Endothelial cell (in vitro differentiated cells): ENCODE data around the gene MTMR2. TPM values are rescaled to one million over a fixed set of nuclear protein-coding genes. Genes with fewer than 3 reads are reported as not detected.

Experiments used
- DNase-seq: peaks from one replicate; pipeline ENCODE4 v3.0.0; 2021; ENCODE audit warnings: low spot score
- H3K27ac Mint-ChIP-seq: one replicate; pipeline ENCODE4 v1.8.0; 2021; ENCODE audit warnings: mixed read lengths, inconsistent platforms; ENCODE audit not compliant: unreplicated experiment
- H3K27me3 Mint-ChIP-seq: one replicate; pipeline ENCODE4 v1.8.0; 2021; ENCODE audit warnings: mild to moderate bottlenecking, moderate library complexity, mixed read lengths, inconsistent platforms; ENCODE audit not compliant: unreplicated experiment
- H3K36me3 Mint-ChIP-seq: one replicate; pipeline ENCODE4 v1.8.0; 2021; ENCODE audit warnings: mild to moderate bottlenecking, low read depth, mixed read lengths, inconsistent platforms; ENCODE audit not compliant: unreplicated experiment
- H3K4me1 Mint-ChIP-seq: one replicate; pipeline ENCODE4 v1.8.0; 2021; ENCODE audit warnings: mild to moderate bottlenecking, mixed read lengths, inconsistent platforms; ENCODE audit not compliant: unreplicated experiment
- H3K4me3 Mint-ChIP-seq: one replicate; pipeline ENCODE4 v1.8.0; 2021; ENCODE audit warnings: mild to moderate bottlenecking, mixed read lengths, inconsistent platforms; ENCODE audit not compliant: unreplicated experiment
- H3K9me3 Mint-ChIP-seq: one replicate; pipeline ENCODE4 v1.8.0; 2021; ENCODE audit warnings: mixed read lengths, inconsistent platforms; ENCODE audit not compliant: unreplicated experiment
- total RNA-seq: library from RNA; stranded (reverse); fragmentation: NEBNext Ultra II Directional; extraction: Animal tissue kit (Norgen Biotek cat#: 25700); gene quantifications from one replicate; pipeline ENCODE4 v1.2.1, GENCODE V29; 2021; ENCODE audit not compliant: unreplicated experiment
- TF ChIP-seq, protein P1 (sequence below): fragments of 200-600 bp; sonication (generic); IDR thresholded peaks from one replicate; pipeline ENCODE4 v1.5.0; 2021; ENCODE audit warnings: antibody characterized with exemption; ENCODE audit not compliant: unreplicated experiment

MTMR2 gene
- total RNA-seq, 1 donor from 2014 or later = 65.0 TPM

DNA sequence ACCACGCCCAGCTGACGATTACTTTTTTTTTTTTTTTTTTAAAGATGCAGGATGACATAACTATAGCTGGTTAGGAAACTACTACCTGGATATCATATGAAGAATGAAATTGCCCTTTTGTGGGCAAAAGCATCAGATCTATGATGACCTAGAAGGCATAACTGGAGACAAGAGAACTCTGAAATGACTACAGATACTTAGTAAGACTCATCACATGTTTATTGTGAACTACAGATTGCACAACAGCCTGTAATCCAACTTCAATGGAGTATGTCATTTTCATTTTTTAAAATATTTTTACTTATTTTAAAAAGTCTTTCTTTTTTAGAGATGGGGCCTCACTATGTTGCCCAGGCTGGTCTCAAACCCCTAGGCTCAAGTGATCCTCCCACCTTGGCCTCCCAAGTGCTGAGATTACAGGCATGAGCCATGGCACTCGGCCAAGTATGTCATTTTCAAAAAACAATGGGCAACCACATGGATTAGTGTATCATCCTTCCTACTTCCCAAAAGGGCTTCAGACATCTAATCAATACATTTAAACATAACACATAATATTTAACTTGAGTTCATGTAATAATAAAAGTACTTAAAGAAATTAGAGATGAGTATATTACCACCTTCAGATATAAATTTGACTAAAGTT lies 3.3 kb downstream of the MTMR2 start:
- Mint-ChIP-seq H3K4me3 (no peak overlapping the region), H3K4me1 (peaks cover 31% of the 10 kb centered on the region), H3K27ac (no peak overlapping the region), H3K36me3 (peaks cover 6% of the 10 kb centered on the region), H3K9me3 (no peaks in the 10 kb centered on the region), H3K27me3 (peaks cover 5% of the 10 kb centered on the region)
- TF ChIP-seq, protein P1, sequence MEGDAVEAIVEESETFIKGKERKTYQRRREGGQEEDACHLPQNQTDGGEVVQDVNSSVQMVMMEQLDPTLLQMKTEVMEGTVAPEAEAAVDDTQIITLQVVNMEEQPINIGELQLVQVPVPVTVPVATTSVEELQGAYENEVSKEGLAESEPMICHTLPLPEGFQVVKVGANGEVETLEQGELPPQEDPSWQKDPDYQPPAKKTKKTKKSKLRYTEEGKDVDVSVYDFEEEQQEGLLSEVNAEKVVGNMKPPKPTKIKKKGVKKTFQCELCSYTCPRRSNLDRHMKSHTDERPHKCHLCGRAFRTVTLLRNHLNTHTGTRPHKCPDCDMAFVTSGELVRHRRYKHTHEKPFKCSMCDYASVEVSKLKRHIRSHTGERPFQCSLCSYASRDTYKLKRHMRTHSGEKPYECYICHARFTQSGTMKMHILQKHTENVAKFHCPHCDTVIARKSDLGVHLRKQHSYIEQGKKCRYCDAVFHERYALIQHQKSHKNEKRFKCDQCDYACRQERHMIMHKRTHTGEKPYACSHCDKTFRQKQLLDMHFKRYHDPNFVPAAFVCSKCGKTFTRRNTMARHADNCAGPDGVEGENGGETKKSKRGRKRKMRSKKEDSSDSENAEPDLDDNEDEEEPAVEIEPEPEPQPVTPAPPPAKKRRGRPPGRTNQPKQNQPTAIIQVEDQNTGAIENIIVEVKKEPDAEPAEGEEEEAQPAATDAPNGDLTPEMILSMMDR = no peak
- no peak for DNase-seq

DNA sequence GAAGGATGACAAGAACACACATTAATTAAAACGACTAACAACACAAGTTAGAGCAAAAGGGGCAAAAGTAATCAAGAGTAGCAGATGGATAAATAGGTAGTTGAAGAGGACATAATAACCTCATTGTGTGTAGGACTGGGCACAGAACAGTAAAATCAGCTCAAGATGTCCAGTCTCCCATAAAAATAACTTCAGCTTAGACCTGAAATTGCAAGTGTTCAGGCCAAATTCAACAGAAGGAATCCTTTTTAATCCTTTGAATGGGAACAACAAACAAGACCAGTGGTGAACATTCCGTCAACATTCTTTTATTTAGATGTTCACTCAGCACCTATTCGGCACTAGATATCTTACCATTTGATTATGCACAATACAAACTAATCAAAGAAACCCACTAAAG lies 4.4 kb downstream of the MTMR2 start:
- Mint-ChIP-seq H3K4me3 (no peak overlapping the region), H3K36me3 (peaks cover 6% of the 10 kb centered on the region), H3K4me1 (peaks cover 27% of the 10 kb centered on the region), H3K27ac (no peak overlapping the region), H3K9me3 (no peaks in the 10 kb centered on the region), H3K27me3 (peaks cover 5% of the 10 kb centered on the region)
- DNase-seq = no peak
- TF ChIP-seq, protein P1 = no peak

DNA sequence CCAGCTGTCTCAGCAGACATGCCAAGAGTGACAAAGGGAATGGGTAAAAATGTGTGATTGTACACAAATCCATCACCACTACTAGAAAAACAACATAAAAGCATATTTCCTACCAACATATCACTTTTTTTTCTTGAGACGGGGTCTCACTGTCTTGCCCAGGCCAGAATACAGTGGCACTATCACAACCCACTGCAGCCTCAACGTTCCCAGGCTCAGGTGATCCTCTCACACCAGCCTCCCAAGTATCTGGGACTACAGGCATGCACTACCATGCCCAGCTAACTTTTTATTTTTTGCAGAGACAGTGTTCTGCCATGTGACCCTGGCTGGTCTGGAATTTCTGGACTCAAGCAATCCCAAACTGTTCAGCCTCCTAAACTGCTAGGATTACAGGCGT lies 5.2 kb downstream of the MTMR2 start:
- Mint-ChIP-seq H3K36me3 (peaks cover 6% of the 10 kb centered on the region), H3K9me3 (no peaks in the 10 kb centered on the region), H3K27me3 (peaks cover 3% of the 10 kb centered on the region), H3K27ac (peak overlapping the region; percentile 13), H3K4me1 (peaks cover 25% of the 10 kb centered on the region), H3K4me3 (no peak overlapping the region)
- DNase-seq = no peak
- TF ChIP-seq, protein P1 = no peak

DNA sequence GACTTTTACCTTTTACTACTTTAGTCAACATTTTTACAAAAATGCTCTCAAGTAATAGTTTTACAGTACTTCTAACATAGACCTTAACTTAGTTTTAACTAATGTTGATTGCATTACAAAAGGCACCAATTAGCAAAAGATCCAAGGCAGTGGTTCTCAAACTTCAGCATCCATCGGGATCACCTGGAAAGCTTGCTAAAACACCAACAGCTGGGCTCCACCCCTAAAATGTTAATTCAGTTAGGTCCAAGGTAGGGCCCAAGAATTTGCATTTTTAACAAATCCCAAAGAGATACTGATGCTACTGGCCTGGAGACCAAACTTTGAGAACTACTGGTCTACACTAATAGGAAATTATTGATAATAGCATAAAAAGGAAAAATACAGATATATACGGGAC lies 5.9 kb downstream of the MTMR2 start:
- Mint-ChIP-seq H3K27me3 (peaks cover under 1% of the 10 kb centered on the region), H3K9me3 (no peaks in the 10 kb centered on the region), H3K36me3 (peaks cover 1% of the 10 kb centered on the region), H3K4me3 (no peak overlapping the region), H3K27ac (no peak overlapping the region), H3K4me1 (peaks cover 25% of the 10 kb centered on the region)
- TF ChIP-seq, protein P1 = no peak
- DNase-seq = no peak

DNA sequence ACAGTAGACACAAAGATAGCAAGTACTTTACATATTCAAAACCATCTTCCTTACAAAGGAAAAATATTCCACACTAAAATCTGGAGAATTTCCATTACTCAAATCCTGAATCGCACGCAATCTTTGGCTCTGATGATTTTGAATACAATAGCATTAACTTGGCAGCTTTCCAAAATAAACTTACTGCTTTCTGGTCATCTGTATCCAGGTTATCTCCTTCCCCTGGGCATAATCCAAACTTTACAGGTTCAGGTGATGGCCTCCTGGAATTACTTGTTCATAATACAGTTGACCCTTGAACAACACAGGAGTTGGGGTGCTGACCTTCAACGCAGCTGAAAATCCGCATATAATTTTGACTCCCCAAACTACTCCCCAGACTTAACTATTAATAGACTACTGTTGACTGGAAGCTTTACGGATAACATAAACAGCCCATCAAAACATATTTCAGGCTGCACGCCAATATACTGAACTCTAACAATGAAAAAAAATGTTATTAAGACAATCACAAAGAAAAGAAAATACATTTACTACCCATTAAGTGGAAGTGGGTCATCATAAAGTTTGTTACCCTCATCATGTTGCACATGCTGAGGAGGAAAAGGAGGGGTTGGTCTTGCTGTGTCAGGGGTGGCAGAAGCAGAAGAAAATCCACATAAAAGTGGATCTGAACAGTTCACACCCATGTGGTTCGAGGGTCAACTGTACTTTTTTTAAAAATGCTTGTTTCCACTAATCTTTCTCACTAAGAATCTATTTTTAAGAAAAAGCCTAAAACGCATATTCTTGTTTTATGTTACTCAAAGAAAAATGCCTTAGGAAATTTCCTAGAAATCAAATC lies 6.5 kb downstream of the MTMR2 start:
- Mint-ChIP-seq H3K4me1 (peaks cover 22% of the 10 kb centered on the region), H3K4me3 (no peak overlapping the region), H3K36me3 (no peaks in the 10 kb centered on the region), H3K9me3 (no peaks in the 10 kb centered on the region), H3K27me3 (no peaks in the 10 kb centered on the region), H3K27ac (peak overlapping the region; percentile 13)
- TF ChIP-seq, protein P1 = no peak
- DNase-seq = no peak
